Suprapubic skin (tissue), 4 donors: ENCODE results near the gene FREY1. TPM values are rescaled to one million over a fixed set of nuclear protein-coding genes. Genes with fewer than 3 reads are reported as not detected.
A peak's percentile ranks its signal among the peaks of the same experiment; 100 is the strongest.

ENCODE experiments used
- DNase-seq, 2 donors: peaks; one replicate each; pipeline ENCODE4 v3.0.0-alpha.2; 2019; ENCODE audit warnings: low spot score in 2 of 2
- H3K27ac ChIP-seq: fragments of 200-600 bp; sonication (generic); one replicate; pipeline ENCODE4 v1.5.1; 2019
- H3K27me3 ChIP-seq: fragments of 200-600 bp; sonication (generic); one replicate; pipeline ENCODE4 v1.5.1; 2019
- H3K36me3 ChIP-seq: fragments of 200-600 bp; sonication (generic); one replicate; pipeline ENCODE4 v1.5.1; 2019
- H3K4me1 ChIP-seq: fragments of 200-600 bp; sonication (generic); one replicate; pipeline ENCODE4 v1.5.1; 2019
- H3K4me3 ChIP-seq: fragments of 200-600 bp; sonication (generic); one replicate; pipeline ENCODE4 v1.5.1; 2019; ENCODE audit warnings: mild to moderate bottlenecking
- H3K9me3 ChIP-seq: fragments of 200-600 bp; sonication (generic); one replicate; pipeline ENCODE4 v1.5.1; 2019
- CTCF ChIP-seq, 2 donors: fragments of 200-600 bp in 1 of 2; fragments of 450-650 bp in 1 of 2; sonication (generic) in 1 of 2; IDR thresholded peaks; one replicate each; pipeline ENCODE4 v1.5.1; 2016 to 2019; ENCODE audit warnings: antibody characterized with exemption in 2 of 2, mild to moderate bottlenecking in 1 of 2, moderate library complexity in 1 of 2
- EP300 ChIP-seq: sonication (generic); formaldehyde crosslinking; IDR thresholded peaks from one replicate; pipeline ENCODE4 v1.6.1; 2017; ENCODE audit warnings: antibody characterized with exemption
- POLR2A ChIP-seq, 2 donors: fragments of 450-650 bp; IDR thresholded peaks; one replicate each; pipeline ENCODE4 v1.6.1; 2017; ENCODE audit warnings: antibody characterized with exemption in 2 of 2, mild to moderate bottlenecking in 2 of 2, moderate library complexity in 2 of 2
- POLR2AphosphoS5 ChIP-seq, 3 donors: sonication (generic); formaldehyde crosslinking; IDR thresholded peaks; one replicate each; pipeline ENCODE4 v1.6.1; 2017; ENCODE audit warnings: antibody characterized with exemption in 3 of 3
- WGBS: methylation state at CpG from one replicate; pipeline ENCODE4 v1.1.5; 2018; 5-methylcytosine and 5-hydroxymethylcytosine counted together
- total RNA-seq, 4 donors: library from RNA; depleted of rRNA; stranded (reverse); fragments of >200 nt; gene quantifications; one replicate each; pipeline ENCODE4 v1.1.0, GENCODE V29; 2016

FREY1 gene
- total RNA-seq, 4 donors from 2014 or later: 1.7 to 3.7 (median 1.7) TPM; not detected in 1

- H3K4me3 ChIP-seq: peak overlapping the region; percentile 60
- H3K4me1 ChIP-seq: peaks cover 11% of the 10 kb centered on the region
- TF ChIP-seq POLR2AphosphoS5 (IDR thresholded peaks at IDR 0.05): no peak
- no peak for TF ChIP-seq POLR2A (IDR thresholded peaks at IDR 0.05)
- TF ChIP-seq CTCF (IDR thresholded peaks at IDR 0.05): no peak
- TF ChIP-seq EP300: no peak
- peaks cover 16% of the 10 kb centered on the region for H3K36me3 ChIP-seq
- no peak for DNase-seq
- no peaks in the 10 kb centered on the region for H3K27me3 ChIP-seq
- no peak overlapping the region for H3K27ac ChIP-seq
- 33% methylated on average over 17 of the region's 43 CpGs for WGBS
- no peaks in the 10 kb centered on the region for H3K9me3 ChIP-seq
These were observed 20.9 kb downstream of the FREY1 start for GRCh38 chr11:45885921-45886721.

GRCh38 chr11:45885274-45885920 lies 21.7 kb downstream of the FREY1 start, which contains the start of gene MAPK8IP1:
TSS of gene MAPK8IP1 (plus strand) at chr11:45885651. CDS start at chr11:45885821, 170 bp downstream.
- H3K4me1 ChIP-seq: peaks cover 11% of the 10 kb centered on the region
- TF ChIP-seq EP300: no peak
- no peak for TF ChIP-seq POLR2A (IDR thresholded peaks at IDR 0.05)
- no peak for TF ChIP-seq CTCF (IDR thresholded peaks at IDR 0.05)
- no peak for TF ChIP-seq POLR2AphosphoS5 (IDR thresholded peaks at IDR 0.05)
- no peak within 1 kb of the TSS for H3K27ac ChIP-seq
- DNase-seq: no peak
- 12% methylated on average over 5 of the region's 73 CpGs for WGBS
- H3K36me3 ChIP-seq: peaks cover 23% of the 10 kb centered on the region
- H3K4me3 ChIP-seq: peak within 1 kb of the TSS; percentile 60
- H3K27me3 ChIP-seq: no peaks in the 10 kb centered on the region
- H3K9me3 ChIP-seq: no peaks in the 10 kb centered on the region

- no peak overlapping the region for H3K27ac ChIP-seq
- H3K36me3 ChIP-seq: peaks cover 30% of the 10 kb centered on the region
- TF ChIP-seq POLR2AphosphoS5 (IDR thresholded peaks at IDR 0.05): no peak
- no peak for TF ChIP-seq EP300
- no peak for TF ChIP-seq CTCF (IDR thresholded peaks at IDR 0.05)
- no peak for TF ChIP-seq POLR2A (IDR thresholded peaks at IDR 0.05)
- no peak for DNase-seq
- H3K9me3 ChIP-seq: no peaks in the 10 kb centered on the region
- H3K27me3 ChIP-seq: no peaks in the 10 kb centered on the region
- H3K4me1 ChIP-seq: peaks cover 11% of the 10 kb centered on the region
- no peak overlapping the region for H3K4me3 ChIP-seq
- WGBS: 80% methylated on average over 10 of the region's 10 CpGs
These were observed 22.4 kb downstream of the FREY1 start for GRCh38 chr11:45884596-45885185.

GRCh38 chr11:45881708-45882368 lies 25.2 kb downstream of the FREY1 start:
- peaks cover 52% of the 10 kb centered on the region for H3K36me3 ChIP-seq
- no peak overlapping the region for H3K27ac ChIP-seq

More at GRCh38 chr11:45881708-45882368, 25.2 kb downstream of the FREY1 start:
- no peak for DNase-seq
- WGBS: 81% methylated on average over 6 of the region's 6 CpGs
- Histone ChIP-seq H3K4me3 (no peak overlapping the region), H3K27me3 (no peaks in the 10 kb centered on the region), H3K4me1 (peaks cover 11% of the 10 kb centered on the region), H3K9me3 (no peaks in the 10 kb centered on the region)
- TF ChIP-seq EP300 (no peak), POLR2A (IDR thresholded peaks at IDR 0.05) (no peak), POLR2AphosphoS5 (IDR thresholded peaks at IDR 0.05) (no peak), CTCF (IDR thresholded peaks at IDR 0.05) (no peak)
